Smooth muscle cell (in vitro differentiated cells): ENCODE measurements around the gene SP2. TPM values are rescaled to one million over a fixed set of nuclear protein-coding genes. Genes with fewer than 3 reads are reported as not detected.

Source experiments
- DNase-seq: peaks from one replicate; lab custom pipeline; 2025; ENCODE audit not compliant: unreplicated experiment; lab: John Stamatoyannopoulos, UW
- H2AFZ ChIP-seq: fragments of 200-600 bp; sonication (generic); 2 replicates; pipeline ENCODE4 v1.6.0; 2016; ENCODE audit warnings: antibody characterized with exemption, low read depth, mild to moderate bottlenecking
- H3F3A ChIP-seq: fragments of 200-600 bp; sonication (generic); 2 replicates; pipeline ENCODE4 v1.6.0; 2017; ENCODE audit warnings: antibody characterized with exemption, low read depth
- H3K27ac ChIP-seq: fragments of 200-600 bp; sonication (generic); 2 replicates; pipeline ENCODE4 v1.5.1; 2016; ENCODE audit warnings: low read depth, mild to moderate bottlenecking
- H3K27me3 ChIP-seq: fragments of 200-600 bp; sonication (generic); 2 replicates; pipeline ENCODE4 v1.6.1; 2016; ENCODE audit warnings: low read depth, mild to moderate bottlenecking
- H3K36me3 ChIP-seq: fragments of 200-600 bp; sonication (generic); 2 replicates; pipeline ENCODE4 v1.5.1; 2016; ENCODE audit warnings: low read depth
- H3K4me1 ChIP-seq: fragments of 200-600 bp; sonication (generic); 2 replicates; pipeline ENCODE4 v1.5.1; 2016; ENCODE audit warnings: low read depth
- H3K4me2 ChIP-seq: fragments of 200-600 bp; sonication (generic); 2 replicates; pipeline ENCODE4 v1.6.0; 2016; ENCODE audit warnings: mild to moderate bottlenecking
- H3K4me3 ChIP-seq: fragments of 200-600 bp; sonication (generic); 2 replicates; pipeline ENCODE4 v1.5.1; 2016; ENCODE audit warnings: mild to moderate bottlenecking
- H3K79me2 ChIP-seq: fragments of 200-600 bp; sonication (generic); 2 replicates; pipeline ENCODE4 v1.6.0; 2016; ENCODE audit warnings: low read depth, mild to moderate bottlenecking
- H3K9ac ChIP-seq: fragments of 200-600 bp; sonication (generic); 2 replicates; pipeline ENCODE4 v1.6.0; 2016; ENCODE audit warnings: low read depth
- H3K9me3 ChIP-seq: fragments of 200-600 bp; sonication (generic); replicated peaks from 2 replicates; pipeline ENCODE4 v1.5.1; 2016; ENCODE audit warnings: low read depth
- H4K20me1 ChIP-seq: fragments of 200-600 bp; sonication (generic); 2 replicates; pipeline ENCODE4 v1.6.0; 2016; ENCODE audit warnings: low read depth
- CTCF ChIP-seq: fragments of 200-600 bp; sonication (generic); IDR thresholded peaks from 2 replicates; pipeline ENCODE4 v1.5.1; 2017; ENCODE audit warnings: borderline replicate concordance, mild to moderate bottlenecking, antibody characterized with exemption; ENCODE audit not compliant: insufficient read depth, poor library complexity, severe bottlenecking
- WGBS: methylation state at CpG from one replicate; pipeline ENCODE4 v1.1.7; 2016; ENCODE audit warnings: low lambda C conversion rate; 5-methylcytosine and 5-hydroxymethylcytosine counted together
- polyA plus RNA-seq: library from polyadenylated mRNA; unstranded; fragments of >200 nt; fragmentation: Nextera tagmentation; extraction: Ambion mirVana; gene quantifications from 2 replicates; pipeline ENCODE4 v1.2.1, GENCODE V29; 2016
- total RNA-seq: library from RNA; depleted of rRNA; stranded (reverse); fragments of >200 nt; gene quantifications from 2 replicates; pipeline ENCODE4 v1.2.3, GENCODE V29; 2014

The SP2 gene
- total and polyA plus RNA-seq, 2 experiments from 2014 or later: 2.4 to 9.0 TPM

GRCh38 chr17:47848198-47848513 lies 47.9 kb upstream of the SP2 start:
- 42% methylated on average over 21 of the region's 23 CpGs for WGBS
- no peak for DNase-seq
- Histone ChIP-seq H4K20me1 (peaks cover 44% of the 10 kb centered on the region), H3K4me1 (peaks cover 44% of the 10 kb centered on the region), H3F3A (peaks cover 8% of the 10 kb centered on the region), H3K27ac (no peak overlapping the region), H3K27me3 (no peaks in the 10 kb centered on the region), H2AFZ (no peak overlapping the region), H3K4me3 (peak overlapping the region; percentile 34), H3K79me2 (peaks cover 47% of the 10 kb centered on the region), H3K4me2 (peak overlapping the region; percentile 93), H3K36me3 (no peaks in the 10 kb centered on the region), H3K9me3 (no peaks in the 10 kb centered on the region), H3K9ac (no peak overlapping the region)
- no peak for TF ChIP-seq CTCF

- H3K27ac ChIP-seq: peak overlapping the region; percentile 67
- peaks cover 44% of the 10 kb centered on the region for H3K4me1 ChIP-seq
- H3K4me2 ChIP-seq: peak overlapping the region; percentile 93
- H2AFZ ChIP-seq: peak overlapping the region; percentile 63
- H3K36me3 ChIP-seq: no peaks in the 10 kb centered on the region
- peaks cover 47% of the 10 kb centered on the region for H3K79me2 ChIP-seq
- peaks cover 5% of the 10 kb centered on the region for H3F3A ChIP-seq
- WGBS: 18% methylated on average over 9 of the region's 9 CpGs
- DNase-seq: no peak
- H3K9ac ChIP-seq: peak overlapping the region; percentile 89
- peaks cover 44% of the 10 kb centered on the region for H4K20me1 ChIP-seq
- no peaks in the 10 kb centered on the region for H3K9me3 ChIP-seq
- no peaks in the 10 kb centered on the region for H3K27me3 ChIP-seq
- H3K4me3 ChIP-seq: peak overlapping the region; percentile 80
- no peak for TF ChIP-seq CTCF
These were observed 45.7 kb upstream of the SP2 start for GRCh38 chr17:47850373-47850691.

- Histone ChIP-seq H3K9ac (peak within 1 kb of the TSS; percentile 89), H3F3A (peaks cover 5% of the 10 kb centered on the region), H4K20me1 (peaks cover 42% of the 10 kb centered on the region), H3K4me2 (peak within 1 kb of the TSS; percentile 93), H3K27me3 (no peaks in the 10 kb centered on the region), H3K9me3 (no peaks in the 10 kb centered on the region), H3K79me2 (peaks cover 47% of the 10 kb centered on the region), H3K4me1 (peaks cover 41% of the 10 kb centered on the region), H2AFZ (peak within 1 kb of the TSS; percentile 63), H3K27ac (peak within 1 kb of the TSS; percentile 67), H3K36me3 (no peaks in the 10 kb centered on the region), H3K4me3 (peak within 1 kb of the TSS; percentile 80)
- peak; percentile 28 for DNase-seq
- 1% methylated on average over 57 of the region's 71 CpGs for WGBS
- no peak for TF ChIP-seq CTCF
These were observed 45.1 kb upstream of the SP2 start, which contains the start of gene SP6 for GRCh38 chr17:47850692-47851573. TSS of gene SP6 (minus strand) at chr17:47851163. CDS start at chr17:47848429, 2,734 bp downstream.

GRCh38 chr17:47851764-47852112 lies 44.3 kb upstream of the SP2 start:
- Histone ChIP-seq H2AFZ (no peak overlapping the region), H4K20me1 (peaks cover 37% of the 10 kb centered on the region), H3K9ac (no peak overlapping the region), H3K4me1 (peaks cover 33% of the 10 kb centered on the region), H3K4me3 (no peak overlapping the region), H3K27me3 (no peaks in the 10 kb centered on the region), H3F3A (peaks cover 5% of the 10 kb centered on the region), H3K4me2 (peak overlapping the region; percentile 93), H3K9me3 (no peaks in the 10 kb centered on the region), H3K27ac (no peak overlapping the region), H3K79me2 (peaks cover 39% of the 10 kb centered on the region), H3K36me3 (no peaks in the 10 kb centered on the region)
- TF ChIP-seq CTCF: no peak
- WGBS: 20% methylated on average over 10 of the region's 11 CpGs
- DNase-seq: no peak
